Hepatocyte (in vitro differentiated cells): ENCODE data around the gene POLR2F. TPM values are rescaled to one million over a fixed set of nuclear protein-coding genes. Genes with fewer than 3 reads are reported as not detected.

Source experiments
- DNase-seq: peaks from one replicate; pipeline ENCODE4 v3.0.0-alpha.2; 2016; ENCODE audit warnings: low spot score
- H2AFZ ChIP-seq: fragments of 200-600 bp; sonication (generic); 2 replicates; pipeline ENCODE4 v1.6.0; 2016; ENCODE audit warnings: antibody characterized with exemption, mild to moderate bottlenecking
- H3K27ac ChIP-seq: fragments of 200-600 bp; sonication (generic); 2 replicates; pipeline ENCODE4 v1.5.1; 2016; ENCODE audit warnings: mild to moderate bottlenecking
- H3K27me3 ChIP-seq: fragments of 200-600 bp; sonication (generic); 2 replicates; pipeline ENCODE4 v1.6.1; 2016
- H3K36me3 ChIP-seq: fragments of 200-600 bp; sonication (generic); replicated peaks from 2 replicates; pipeline ENCODE4 v1.5.1; 2016; ENCODE audit warnings: low read depth; ENCODE audit not compliant: insufficient read depth
- H3K4me1 ChIP-seq: fragments of 200-600 bp; sonication (generic); 2 replicates; pipeline ENCODE4 v1.5.1; 2016; ENCODE audit warnings: mild to moderate bottlenecking, moderate library complexity; ENCODE audit not compliant: insufficient read depth
- H3K4me2 ChIP-seq: fragments of 200-600 bp; sonication (generic); 2 replicates; pipeline ENCODE4 v1.6.0; 2016
- H3K4me3 ChIP-seq: fragments of 200-600 bp; sonication (generic); 2 replicates; pipeline ENCODE4 v1.5.1; 2016; ENCODE audit warnings: mild to moderate bottlenecking
- H3K79me2 ChIP-seq: fragments of 200-600 bp; sonication (generic); 2 replicates; pipeline ENCODE4 v1.6.0; 2017; ENCODE audit warnings: mild to moderate bottlenecking
- H3K9me2 ChIP-seq: fragments of 200-600 bp; sonication (generic); replicated peaks from 2 replicates; pipeline ENCODE4 v1.6.0; 2017; ENCODE audit warnings: mild to moderate bottlenecking; ENCODE audit not compliant: insufficient read depth
- H3K9me3 ChIP-seq: fragments of 200-600 bp; sonication (generic); 2 replicates; pipeline ENCODE4 v1.5.1; 2016; ENCODE audit warnings: low read depth, mild to moderate bottlenecking
- H4K20me1 ChIP-seq: fragments of 200-600 bp; sonication (generic); 2 replicates; pipeline ENCODE4 v1.6.0; 2016; ENCODE audit warnings: mild to moderate bottlenecking; ENCODE audit not compliant: insufficient read depth, poor library complexity, severe bottlenecking
- EZH2 ChIP-seq: fragments of 200-600 bp; sonication (generic); IDR thresholded peaks from 2 replicates; pipeline ENCODE4 v1.6.1; 2016; ENCODE audit warnings: antibody characterized with exemption, mild to moderate bottlenecking, borderline replicate concordance
- EZH2phosphoT487 ChIP-seq: fragments of 200-600 bp; sonication (generic); IDR thresholded peaks from one replicate; pipeline ENCODE4 v1.6.1; 2018; ENCODE audit warnings: antibody characterized with exemption, mild to moderate bottlenecking, low read depth, moderate library complexity; ENCODE audit not compliant: unreplicated experiment, severe bottlenecking
- WGBS: methylation state at CpG from one replicate; pipeline ENCODE4 v1.1.6; 2016; ENCODE audit warnings: low lambda C conversion rate; ENCODE audit errors: missing lambda C conversion rate; 5-methylcytosine and 5-hydroxymethylcytosine counted together
- polyA plus RNA-seq: library from polyadenylated mRNA; unstranded; fragments of >200 nt; fragmentation: Nextera tagmentation; extraction: Ambion mirVana; gene quantifications from 2 replicates; pipeline ENCODE4 v1.2.1, GENCODE V29; 2016
- total RNA-seq: library from RNA; depleted of rRNA; stranded (reverse); fragments of >200 nt; gene quantifications from 2 replicates; pipeline ENCODE4 v1.2.3, GENCODE V29; 2014
- TF ChIP-seq, protein P1 (sequence below): fragments of 200-600 bp; sonication (generic); IDR thresholded peaks from 2 replicates; pipeline ENCODE4 v1.5.1; 2016; ENCODE audit warnings: antibody characterized with exemption, mild to moderate bottlenecking; ENCODE audit not compliant: poor library complexity

Gene POLR2F
- total and polyA plus RNA-seq, 2 experiments from 2014 or later, result 59.4 to 119 TPM

DNA sequence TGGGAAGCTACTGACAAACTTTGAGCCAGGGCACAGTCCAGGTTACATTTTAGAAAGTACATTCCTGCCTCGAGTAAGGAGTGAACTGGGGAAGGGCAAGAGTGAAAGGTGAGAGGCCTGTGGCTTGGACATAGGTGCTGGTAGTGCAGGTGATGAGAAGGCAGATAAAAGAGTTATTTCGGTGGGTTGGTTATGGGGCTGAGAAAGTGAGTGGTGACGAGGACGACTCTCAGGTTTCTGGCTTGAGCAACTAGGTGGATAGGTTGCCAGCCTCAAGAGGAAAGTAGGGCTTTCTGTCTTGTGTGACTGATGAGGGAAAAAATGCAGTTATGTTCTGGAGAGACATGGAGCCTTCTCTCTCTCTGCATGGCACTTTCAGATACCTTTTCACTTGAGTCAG lies 3.7 kb downstream of the POLR2F start:
- no peaks in the 10 kb centered on the region for H4K20me1 ChIP-seq
- TF ChIP-seq EZH2 (no peak), EZH2phosphoT487 (no peak)
- TF ChIP-seq, protein P1, sequence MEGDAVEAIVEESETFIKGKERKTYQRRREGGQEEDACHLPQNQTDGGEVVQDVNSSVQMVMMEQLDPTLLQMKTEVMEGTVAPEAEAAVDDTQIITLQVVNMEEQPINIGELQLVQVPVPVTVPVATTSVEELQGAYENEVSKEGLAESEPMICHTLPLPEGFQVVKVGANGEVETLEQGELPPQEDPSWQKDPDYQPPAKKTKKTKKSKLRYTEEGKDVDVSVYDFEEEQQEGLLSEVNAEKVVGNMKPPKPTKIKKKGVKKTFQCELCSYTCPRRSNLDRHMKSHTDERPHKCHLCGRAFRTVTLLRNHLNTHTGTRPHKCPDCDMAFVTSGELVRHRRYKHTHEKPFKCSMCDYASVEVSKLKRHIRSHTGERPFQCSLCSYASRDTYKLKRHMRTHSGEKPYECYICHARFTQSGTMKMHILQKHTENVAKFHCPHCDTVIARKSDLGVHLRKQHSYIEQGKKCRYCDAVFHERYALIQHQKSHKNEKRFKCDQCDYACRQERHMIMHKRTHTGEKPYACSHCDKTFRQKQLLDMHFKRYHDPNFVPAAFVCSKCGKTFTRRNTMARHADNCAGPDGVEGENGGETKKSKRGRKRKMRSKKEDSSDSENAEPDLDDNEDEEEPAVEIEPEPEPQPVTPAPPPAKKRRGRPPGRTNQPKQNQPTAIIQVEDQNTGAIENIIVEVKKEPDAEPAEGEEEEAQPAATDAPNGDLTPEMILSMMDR, result no peak
- H3K9me3 ChIP-seq, result no peaks in the 10 kb centered on the region
- H3K79me2 ChIP-seq, result peaks cover 30% of the 10 kb centered on the region
- H3K27me3 ChIP-seq, result no peaks in the 10 kb centered on the region
- H3K27ac ChIP-seq, result no peak overlapping the region
- DNase-seq, result no peak
- H3K36me3 ChIP-seq, result no peaks in the 10 kb centered on the region
- H2AFZ ChIP-seq, result no peak overlapping the region
- peaks cover 12% of the 10 kb centered on the region for H3K4me1 ChIP-seq
- H3K9me2 ChIP-seq, result no peaks in the 10 kb centered on the region
- 85% methylated on average over 4 of the region's 4 CpGs for WGBS
- H3K4me3 ChIP-seq, result no peak overlapping the region
- H3K4me2 ChIP-seq, result no peak overlapping the region

DNA sequence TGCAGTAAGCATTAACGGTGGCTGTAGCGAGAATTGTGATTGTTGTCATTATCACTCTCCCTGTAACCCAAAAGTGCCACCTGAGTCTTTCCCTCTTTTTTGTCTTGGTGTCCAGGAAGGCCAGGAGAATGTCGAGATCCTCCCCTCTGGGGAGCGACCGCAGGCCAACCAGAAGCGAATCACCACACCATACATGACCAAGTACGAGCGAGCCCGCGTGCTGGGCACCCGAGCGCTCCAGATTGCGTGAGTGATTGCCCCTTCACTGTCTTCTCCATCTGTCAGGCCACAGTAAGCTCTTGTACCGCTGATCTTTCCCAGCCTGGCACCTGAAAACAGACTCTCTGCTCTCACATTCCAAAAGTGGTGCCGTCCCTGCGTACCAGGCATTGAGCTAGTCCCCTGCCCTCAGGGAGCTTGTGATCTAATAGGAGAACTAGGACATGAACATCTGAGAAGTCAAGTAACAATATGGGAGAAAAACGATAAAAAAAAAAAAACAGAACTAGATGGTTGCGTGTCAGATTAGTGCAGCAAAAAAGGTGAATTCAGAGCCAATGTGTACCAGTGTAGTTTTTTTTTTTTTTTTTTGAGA lies 5.8 kb downstream of the POLR2F start:
- peaks cover 22% of the 10 kb centered on the region for H3K79me2 ChIP-seq
- H4K20me1 ChIP-seq, result no peaks in the 10 kb centered on the region
- peaks cover 4% of the 10 kb centered on the region for H3K4me1 ChIP-seq
- no peaks in the 10 kb centered on the region for H3K9me3 ChIP-seq
- TF ChIP-seq, protein P1, result no peak
- no peak for TF ChIP-seq EZH2
- no peak for TF ChIP-seq EZH2phosphoT487
- no peaks in the 10 kb centered on the region for H3K36me3 ChIP-seq
- no peak overlapping the region for H3K27ac ChIP-seq
- 98% methylated on average over 18 of the region's 18 CpGs for WGBS
- no peak overlapping the region for H3K4me2 ChIP-seq
- no peaks in the 10 kb centered on the region for H3K27me3 ChIP-seq
- no peaks in the 10 kb centered on the region for H3K9me2 ChIP-seq
- no peak overlapping the region for H3K4me3 ChIP-seq
- DNase-seq, result no peak
- no peak overlapping the region for H2AFZ ChIP-seq

DNA sequence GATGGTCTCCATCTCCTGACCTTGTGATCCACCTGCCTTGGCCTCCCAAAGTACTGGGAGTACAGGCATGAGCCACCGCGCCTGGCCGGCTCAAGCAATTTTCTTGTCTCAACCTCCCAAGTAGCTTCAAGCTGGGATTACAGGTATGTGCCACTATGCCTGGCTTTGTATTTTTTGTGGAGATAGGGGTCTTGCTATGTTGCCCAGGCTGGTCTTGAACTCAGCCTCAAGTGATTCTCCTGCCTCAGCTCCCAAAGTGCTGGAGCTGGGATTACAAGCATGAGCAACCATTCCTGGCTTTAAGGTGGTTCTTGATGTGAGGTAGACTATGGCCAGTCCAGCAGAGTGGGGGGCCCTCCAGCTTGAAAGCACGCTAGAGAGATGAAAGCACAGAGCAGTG lies 7.6 kb downstream of the POLR2F start:
- no peak overlapping the region for H2AFZ ChIP-seq
- H3K4me3 ChIP-seq, result no peak overlapping the region
- H3K9me2 ChIP-seq, result no peaks in the 10 kb centered on the region
- no peaks in the 10 kb centered on the region for H3K36me3 ChIP-seq
- H3K27me3 ChIP-seq, result no peaks in the 10 kb centered on the region
- H4K20me1 ChIP-seq, result peaks cover 5% of the 10 kb centered on the region
- DNase-seq, result no peak
- 98% methylated on average over 4 of the region's 4 CpGs for WGBS
- no peaks in the 10 kb centered on the region for H3K9me3 ChIP-seq
- TF ChIP-seq, protein P1, result no peak
- TF ChIP-seq EZH2, result no peak
- no peak for TF ChIP-seq EZH2phosphoT487
- no peaks in the 10 kb centered on the region for H3K4me1 ChIP-seq
- H3K27ac ChIP-seq, result no peak overlapping the region
- no peak overlapping the region for H3K4me2 ChIP-seq
- peaks cover 8% of the 10 kb centered on the region for H3K79me2 ChIP-seq
